ENCODE results near the gene TOMM40.

TOMM40 gene

DNA sequence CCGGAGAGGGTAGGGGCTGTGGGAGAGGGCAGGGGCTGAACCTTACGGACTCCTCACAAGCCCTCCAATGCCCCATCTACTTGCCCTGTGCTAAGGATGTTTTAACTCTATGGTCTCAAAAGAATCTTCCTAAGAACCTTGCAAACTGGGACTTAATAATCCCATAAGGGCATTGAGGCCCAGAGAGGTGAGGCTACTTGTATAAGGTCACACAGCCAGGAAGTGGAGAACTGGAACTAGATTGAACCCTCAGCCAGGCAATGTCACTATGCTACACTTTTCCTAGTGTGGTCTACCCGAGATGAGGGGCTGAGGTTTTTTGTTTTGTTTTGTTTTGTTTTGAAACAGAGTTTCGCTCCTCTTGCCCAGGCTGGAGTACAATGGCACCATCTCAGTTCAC, 40.5 kb downstream of the TOMM40 start:
- no peak for DNase-seq

GRCh38 chr19:44939668-44940067, 48.6 kb downstream of the TOMM40 start:
- no peak for DNase-seq

DNA sequence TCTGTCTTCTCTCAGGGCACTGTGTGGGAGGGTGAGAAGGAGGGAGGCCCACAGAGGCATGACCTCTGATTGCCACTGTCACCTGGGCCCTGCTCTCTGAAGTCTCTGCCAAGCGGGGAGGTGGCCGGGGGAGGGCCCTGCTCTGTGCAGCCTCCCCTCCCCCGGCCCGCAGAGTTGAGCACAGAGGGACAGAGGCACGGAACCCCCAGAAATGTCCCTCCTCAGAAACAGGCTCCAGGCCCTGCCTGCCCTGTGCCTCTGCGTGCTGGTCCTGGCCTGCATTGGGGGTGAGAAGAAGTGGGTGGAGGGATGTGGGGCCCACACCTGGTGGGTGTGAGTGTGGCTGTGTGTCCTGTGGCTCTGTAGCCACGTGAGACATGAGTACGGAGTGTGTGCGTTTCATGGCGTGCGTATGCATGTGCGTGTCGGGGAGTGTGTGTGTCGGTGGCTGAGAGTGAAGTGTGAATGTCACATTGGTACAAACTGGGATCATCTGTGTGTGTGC, 51.1 kb downstream of the TOMM40 start, which contains the start of gene APOC4:
Gene APOC4, plus strand, starts transcription at position 171 of the 505 bp plus-strand sequence. Its CDS starts 41 bp downstream, at position 212.
- DNase-seq = no peak

- no peak for DNase-seq
Measured at GRCh38 chr19:44943801-44944249, 52.8 kb downstream of the TOMM40 start.

DNA sequence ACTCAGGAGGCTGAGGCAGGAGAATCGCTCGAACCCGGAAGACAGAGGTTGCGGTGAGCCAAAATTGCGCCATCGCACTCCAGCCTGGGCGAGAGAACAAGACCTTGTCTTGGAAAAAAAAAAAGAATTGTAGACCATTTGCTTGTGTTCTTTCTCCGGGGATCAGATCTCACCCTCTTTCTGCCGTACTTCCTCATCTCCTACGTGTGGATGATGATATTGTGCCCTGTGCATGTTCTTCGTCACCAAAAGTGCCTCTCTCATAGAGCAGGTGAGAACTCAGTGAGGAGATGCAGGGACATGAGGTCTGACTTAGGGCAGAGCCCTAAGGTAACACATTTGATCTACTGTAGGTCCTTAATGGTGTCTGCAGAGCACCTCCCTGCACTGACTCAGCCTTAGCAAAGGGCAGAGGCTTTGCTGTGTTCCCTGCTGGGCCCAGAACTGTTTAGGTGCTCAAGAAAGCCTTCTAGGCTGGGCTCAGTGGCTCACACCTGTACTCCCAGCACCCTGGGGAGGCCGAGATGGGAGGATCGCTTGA, 56.1 kb downstream of the TOMM40 start:
- DNase-seq = no peak

- no peak for DNase-seq
Measured at GRCh38 chr19:44948237-44948636, 57.2 kb downstream of the TOMM40 start.

DNA sequence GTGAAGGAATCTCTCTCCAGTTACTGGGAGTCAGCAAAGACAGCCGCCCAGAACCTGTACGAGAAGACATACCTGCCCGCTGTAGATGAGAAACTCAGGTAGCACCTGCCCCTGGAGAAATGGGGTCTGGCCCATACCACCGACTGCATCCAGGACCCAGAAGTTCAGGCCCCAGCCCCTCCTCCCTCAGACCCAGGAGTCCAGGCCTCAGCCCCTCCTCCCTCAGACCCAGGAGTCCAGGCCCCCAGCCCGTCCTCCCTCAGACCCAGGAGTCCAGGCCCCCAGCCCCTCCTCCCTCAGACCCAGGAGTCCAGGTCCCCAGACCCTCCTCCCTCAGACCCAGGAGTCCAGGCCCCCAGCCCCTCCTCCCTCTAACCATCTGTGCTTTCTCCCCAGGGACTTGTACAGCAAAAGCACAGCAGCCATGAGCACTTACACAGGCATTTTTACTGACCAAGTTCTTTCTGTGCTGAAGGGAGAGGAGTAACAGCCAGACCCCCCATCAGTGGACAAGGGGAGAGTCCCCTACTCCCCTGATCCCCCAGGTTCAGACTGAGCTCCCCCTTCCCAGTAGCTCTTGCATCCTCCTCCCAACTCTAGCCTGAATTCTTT, 57.8 kb downstream of the TOMM40 start:
- DNase-seq = no peak

- DNase-seq = no peak
Measured at GRCh38 chr19:44949550-44949949, 58.5 kb downstream of the TOMM40 start.

- DNase-seq = peak; percentile 70
Measured at GRCh38 chr19:44951179-44952159, 60.4 kb downstream of the TOMM40 start.
